ENCODE measurements around the gene CR1.
"Not testable (repeated sequence)": the region's sequence is repeated elsewhere in the genome, so short reads cannot be mapped to it uniquely, and the experiment has no call there.

Gene CR1

GRCh38 chr1:207495801-207496792 lies at the start of gene CR1:
CR1 (plus strand) TSS chr1:207496157; CDS start chr1:207496268, 111 bp downstream.
- peak; percentile 21 to 52 for DNase-seq

GRCh38 chr1:207453710-207454045 lies 42.3 kb upstream of the CR1 start:
- DNase-seq: no peak

GRCh38 chr1:207454046-207454964 lies 41.7 kb upstream of the CR1 start, which contains the start of gene CR2:
CR2 (plus strand) TSS chr1:207454328; CDS start chr1:207454419, 91 bp downstream.
- peak; percentile 32 to 71 for DNase-seq

GRCh38 chr1:207455183-207455754 lies 40.7 kb upstream of the CR1 start:
- DNase-seq: no peak

GRCh38 chr1:207458414-207458813 lies 37.5 kb upstream of the CR1 start:
- no peak for DNase-seq

- peak; percentile 49 to 64 for DNase-seq
These were observed 36.9 kb upstream of the CR1 start for GRCh38 chr1:207459008-207459407.

- DNase-seq: no peak
These were observed 34.3 kb upstream of the CR1 start for GRCh38 chr1:207461649-207462048.

GRCh38 chr1:207462535-207462934 lies 33.4 kb upstream of the CR1 start:
- no peak for DNase-seq

- no peak for DNase-seq
These were observed 32.9 kb upstream of the CR1 start for GRCh38 chr1:207463021-207463420.

GRCh38 chr1:207463571-207463970 lies 32.4 kb upstream of the CR1 start:
- DNase-seq: no peak

GRCh38 chr1:207470927-207471326 lies 25.0 kb upstream of the CR1 start:
- DNase-seq: peak; percentile 18 to 22

- no peak for DNase-seq
These were observed 21.7 kb upstream of the CR1 start for GRCh38 chr1:207474210-207474609.

GRCh38 chr1:207486198-207486597 lies 9.8 kb upstream of the CR1 start:
- no peak for DNase-seq

GRCh38 chr1:207487636-207488035 lies 8.3 kb upstream of the CR1 start:
- DNase-seq: no peak

- no peak for DNase-seq
These were observed 2.7 kb upstream of the CR1 start for GRCh38 chr1:207493212-207493611.

- no peak for DNase-seq
These were observed 1.8 kb upstream of the CR1 start for GRCh38 chr1:207494171-207494570.

GRCh38 chr1:207495281-207495680 lies 676 bp upstream of the CR1 start:
- DNase-seq: not testable (repeated sequence)

GRCh38 chr1:207497941-207498340 lies 2.0 kb downstream of the CR1 start:
- no peak for DNase-seq

- DNase-seq: peak; percentile 72 to 79
These were observed 3.6 kb downstream of the CR1 start for GRCh38 chr1:207499573-207499972.

- no peak for DNase-seq
These were observed 4.3 kb downstream of the CR1 start for GRCh38 chr1:207500306-207500705.

GRCh38 chr1:207501071-207501470 lies 5.1 kb downstream of the CR1 start:
- DNase-seq: no peak

- no peak for DNase-seq
These were observed 6.8 kb downstream of the CR1 start for GRCh38 chr1:207502726-207503125.

- no peak for DNase-seq
These were observed 8.0 kb downstream of the CR1 start for GRCh38 chr1:207503950-207504349.
